Ishikawa (cell line): Measurements from ENCODE around the gene SLC38A11.

Experiments used
- CEBPB ChIP-seq: IDR thresholded peaks from 2 replicates; pipeline ENCODE4 v1.6.1; 2012
- EP300 ChIP-seq: IDR thresholded peaks from 2 replicates; pipeline ENCODE4 v1.6.1; 2012; ENCODE audit warnings: borderline replicate concordance
- RAD21 ChIP-seq: IDR thresholded peaks from 2 replicates; pipeline ENCODE4 v1.6.1; 2012; ENCODE audit warnings: low read depth
- TEAD4 ChIP-seq: IDR thresholded peaks from 2 replicates; pipeline ENCODE4 v1.6.1; 2012
- YY1 ChIP-seq: IDR thresholded peaks from 2 replicates; pipeline ENCODE4 v1.6.1; 2012; ENCODE audit warnings: low read depth
- TF ChIP-seq, protein P1 (sequence below): IDR thresholded peaks from 2 replicates; pipeline ENCODE4 v1.6.1; 2012; ENCODE audit warnings: low read depth, mild to moderate bottlenecking

- TF ChIP-seq EP300 (no peak), CEBPB (no peak), RAD21 (no peak), TEAD4 (no peak), YY1 (no peak)
- TF ChIP-seq, protein P1, sequence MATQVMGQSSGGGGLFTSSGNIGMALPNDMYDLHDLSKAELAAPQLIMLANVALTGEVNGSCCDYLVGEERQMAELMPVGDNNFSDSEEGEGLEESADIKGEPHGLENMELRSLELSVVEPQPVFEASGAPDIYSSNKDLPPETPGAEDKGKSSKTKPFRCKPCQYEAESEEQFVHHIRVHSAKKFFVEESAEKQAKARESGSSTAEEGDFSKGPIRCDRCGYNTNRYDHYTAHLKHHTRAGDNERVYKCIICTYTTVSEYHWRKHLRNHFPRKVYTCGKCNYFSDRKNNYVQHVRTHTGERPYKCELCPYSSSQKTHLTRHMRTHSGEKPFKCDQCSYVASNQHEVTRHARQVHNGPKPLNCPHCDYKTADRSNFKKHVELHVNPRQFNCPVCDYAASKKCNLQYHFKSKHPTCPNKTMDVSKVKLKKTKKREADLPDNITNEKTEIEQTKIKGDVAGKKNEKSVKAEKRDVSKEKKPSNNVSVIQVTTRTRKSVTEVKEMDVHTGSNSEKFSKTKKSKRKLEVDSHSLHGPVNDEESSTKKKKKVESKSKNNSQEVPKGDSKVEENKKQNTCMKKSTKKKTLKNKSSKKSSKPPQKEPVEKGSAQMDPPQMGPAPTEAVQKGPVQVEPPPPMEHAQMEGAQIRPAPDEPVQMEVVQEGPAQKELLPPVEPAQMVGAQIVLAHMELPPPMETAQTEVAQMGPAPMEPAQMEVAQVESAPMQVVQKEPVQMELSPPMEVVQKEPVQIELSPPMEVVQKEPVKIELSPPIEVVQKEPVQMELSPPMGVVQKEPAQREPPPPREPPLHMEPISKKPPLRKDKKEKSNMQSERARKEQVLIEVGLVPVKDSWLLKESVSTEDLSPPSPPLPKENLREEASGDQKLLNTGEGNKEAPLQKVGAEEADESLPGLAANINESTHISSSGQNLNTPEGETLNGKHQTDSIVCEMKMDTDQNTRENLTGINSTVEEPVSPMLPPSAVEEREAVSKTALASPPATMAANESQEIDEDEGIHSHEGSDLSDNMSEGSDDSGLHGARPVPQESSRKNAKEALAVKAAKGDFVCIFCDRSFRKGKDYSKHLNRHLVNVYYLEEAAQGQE = no peak
Observed at GRCh38 chr2:164899121-164899520, 56.2 kb downstream of the SLC38A11 start.
